ENCODE measurements around the gene MS4A8. TPM values are rescaled to one million over a fixed set of nuclear protein-coding genes. Genes with fewer than 3 reads are reported as not detected.
"Not testable (repeated sequence)": the region's sequence is repeated elsewhere in the genome, so short reads cannot be mapped to it uniquely, and the experiment has no call there.

The MS4A8 gene
- total RNA-seq, 2 donors from 2014 or later: not detected

- H3K27ac Mint-ChIP-seq: no peak overlapping the region
- ATAC-seq (no peak), DNase-seq (ENCODE audit: low spot score) (no peak)
- no peaks in the 10 kb centered on the region for H3K4me1 Mint-ChIP-seq (ENCODE audit: low read depth in 2 of 2)
- H3K9me3 Mint-ChIP-seq: no peaks in the 10 kb centered on the region
- H3K4me3 Mint-ChIP-seq: no peak overlapping the region
- peaks cover 13 to 45% of the 10 kb centered on the region in 2 donors for H3K27me3 Mint-ChIP-seq
- no peaks in the 10 kb centered on the region for H3K36me3 Mint-ChIP-seq
Observed at GRCh38 chr11:60741421-60741820, 42.0 kb downstream of the MS4A8 start.

DNA sequence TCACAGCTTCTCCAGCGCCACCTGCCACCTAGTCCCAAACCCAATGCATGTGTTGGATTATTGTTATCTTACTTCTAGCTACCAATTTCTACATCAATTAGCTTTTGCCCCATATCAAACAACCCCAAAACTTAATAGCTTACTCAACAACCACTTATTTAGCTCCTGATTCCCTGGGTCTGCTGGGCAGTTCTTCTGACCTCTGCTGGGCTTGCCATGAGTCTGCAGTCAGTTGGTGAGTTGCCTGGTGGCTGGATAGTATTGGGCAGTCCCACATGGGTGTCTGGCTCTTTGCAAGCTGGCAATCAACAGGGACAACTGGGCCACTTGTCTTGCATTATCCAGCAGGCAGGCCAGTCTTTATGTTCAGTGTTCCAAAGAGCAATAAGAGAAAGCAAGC, 43.6 kb downstream of the MS4A8 start:
- Mint-ChIP-seq H3K27me3 (peaks cover 8 to 35% of the 10 kb centered on the region in 2 donors), H3K4me1 (ENCODE audit: low read depth in 2 of 2) (no peaks in the 10 kb centered on the region), H3K4me3 (no peak overlapping the region), H3K9me3 (peaks cover 4% of the 10 kb centered on the region), H3K36me3 (no peaks in the 10 kb centered on the region), H3K27ac (no peak overlapping the region)
- DNase-seq (ENCODE audit: low spot score) (no peak), ATAC-seq (no peak)

GRCh38 chr11:60744114-60744513, 44.7 kb downstream of the MS4A8 start:
- H3K4me1 Mint-ChIP-seq (ENCODE audit: low read depth in 2 of 2): no peaks in the 10 kb centered on the region
- ATAC-seq (no peak), DNase-seq (ENCODE audit: low spot score) (no peak)
- no peak overlapping the region for H3K27ac Mint-ChIP-seq
- no peak overlapping the region for H3K4me3 Mint-ChIP-seq
- H3K36me3 Mint-ChIP-seq: no peaks in the 10 kb centered on the region
- peaks cover 4% of the 10 kb centered on the region for H3K9me3 Mint-ChIP-seq
- H3K27me3 Mint-ChIP-seq: peaks cover 3 to 25% of the 10 kb centered on the region in 2 donors

DNA sequence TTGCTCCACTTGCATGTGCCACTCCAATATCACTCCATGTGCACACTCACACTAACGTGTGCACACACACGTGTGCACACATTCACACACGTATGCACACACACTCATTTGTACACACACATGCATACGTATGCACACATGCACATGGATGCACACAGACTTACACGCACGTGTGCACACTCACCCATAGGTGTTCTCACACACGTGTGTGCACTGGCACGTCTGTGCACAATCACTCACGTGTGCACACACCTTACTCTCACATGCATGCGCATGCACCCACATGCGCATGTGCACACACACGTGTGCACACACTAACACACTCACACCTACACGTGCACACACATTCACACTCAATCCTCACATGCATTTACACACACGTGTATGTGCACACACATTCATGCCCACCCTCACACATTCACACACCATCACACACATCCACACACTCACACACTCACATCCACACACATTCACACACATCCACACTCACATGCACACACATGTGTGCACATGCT, 48.0 kb downstream of the MS4A8 start:
- no peak overlapping the region for H3K4me3 Mint-ChIP-seq
- peaks cover 4% of the 10 kb centered on the region for H3K9me3 Mint-ChIP-seq
- no peak overlapping the region for H3K27ac Mint-ChIP-seq
- no peak for ATAC-seq
- no peaks in the 10 kb centered on the region for H3K4me1 Mint-ChIP-seq (ENCODE audit: low read depth in 2 of 2)
- no peaks in the 10 kb centered on the region for H3K36me3 Mint-ChIP-seq
- no peak for DNase-seq (ENCODE audit: low spot score)
- H3K27me3 Mint-ChIP-seq: peaks cover 2 to 31% of the 10 kb centered on the region in 2 donors

DNA sequence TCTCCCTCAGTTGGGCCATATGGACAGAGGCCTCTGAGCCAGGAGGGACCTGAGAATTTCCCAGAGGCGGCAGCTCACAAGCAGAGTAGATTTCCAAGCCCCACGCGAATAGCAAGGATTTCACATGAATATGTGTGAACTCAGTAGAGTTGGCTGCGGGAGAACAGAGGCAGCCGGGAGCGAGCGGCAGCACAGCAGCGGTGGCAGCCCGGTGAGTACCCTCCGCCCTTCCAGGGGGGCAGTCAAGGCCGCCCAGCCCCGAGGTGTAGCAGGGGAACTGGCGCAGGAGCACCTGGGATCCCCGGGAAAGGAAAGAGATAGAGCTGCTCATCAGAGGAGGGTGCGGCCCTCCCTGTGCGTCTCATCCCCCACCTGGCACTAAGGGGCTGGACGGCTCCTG, 48.8 kb downstream of the MS4A8 start:
- H3K4me1 Mint-ChIP-seq (ENCODE audit: low read depth in 2 of 2): no peaks in the 10 kb centered on the region

DNA sequence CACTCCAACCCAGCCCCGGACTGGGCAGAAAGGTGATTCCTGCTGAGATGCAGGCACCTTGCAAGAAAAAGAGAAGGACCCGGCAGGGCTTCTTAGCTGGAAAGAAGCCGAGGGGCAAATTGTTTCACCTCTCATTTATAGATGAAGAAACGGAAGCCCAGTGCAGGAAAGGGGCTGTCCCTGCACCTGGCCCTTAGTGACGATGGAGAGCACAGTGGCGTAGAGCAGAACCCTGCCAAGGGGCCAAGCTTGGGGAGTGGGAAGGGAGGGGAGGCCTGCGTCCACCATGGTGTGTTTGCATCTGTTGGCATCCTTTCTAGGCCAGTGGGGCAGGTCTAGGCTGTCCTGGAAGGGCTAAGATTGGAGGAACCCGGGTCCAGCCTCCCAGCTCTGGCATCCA, 49.4 kb downstream of the MS4A8 start:
- no peak for ATAC-seq
- no peaks in the 10 kb centered on the region for H3K36me3 Mint-ChIP-seq
- H3K4me3 Mint-ChIP-seq: no peak overlapping the region
- H3K27me3 Mint-ChIP-seq: peaks cover 5 to 31% of the 10 kb centered on the region in 2 donors
- no peaks in the 10 kb centered on the region for H3K4me1 Mint-ChIP-seq (ENCODE audit: low read depth in 2 of 2)
- DNase-seq (ENCODE audit: low spot score): no peak
- H3K9me3 Mint-ChIP-seq: peaks cover 4% of the 10 kb centered on the region
- no peak overlapping the region for H3K27ac Mint-ChIP-seq

More for the DNA sequence above, 48.8 kb downstream of the MS4A8 start:
- DNase-seq (ENCODE audit: low spot score) (no peak), ATAC-seq (no peak)
- Mint-ChIP-seq H3K4me3 (no peak overlapping the region), H3K27me3 (peaks cover 5 to 31% of the 10 kb centered on the region in 2 donors), H3K27ac (no peak overlapping the region), H3K9me3 (peaks cover 4% of the 10 kb centered on the region), H3K36me3 (no peaks in the 10 kb centered on the region)

DNA sequence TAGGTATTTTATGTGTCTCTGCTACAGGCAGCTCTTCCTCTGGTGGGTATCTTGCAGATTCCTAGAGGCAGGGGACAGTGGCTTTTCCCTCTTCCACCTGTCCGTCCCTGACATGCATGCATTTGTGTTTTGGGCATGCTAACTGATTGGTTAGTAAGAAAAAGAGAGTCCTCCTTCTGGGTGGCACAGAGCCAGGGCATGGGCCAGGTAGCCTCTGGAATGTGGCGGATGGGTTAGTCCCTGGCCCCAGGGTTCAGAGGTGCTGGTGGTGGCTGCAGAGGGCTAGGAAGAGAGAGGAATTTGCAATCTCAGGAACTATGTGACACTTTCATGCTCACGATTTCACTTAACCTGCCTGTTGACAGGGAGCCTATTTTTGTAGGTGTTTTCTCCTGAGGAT, 51.5 kb downstream of the MS4A8 start:
- H3K4me3 Mint-ChIP-seq: no peak overlapping the region
- H3K36me3 Mint-ChIP-seq: no peaks in the 10 kb centered on the region
- H3K4me1 Mint-ChIP-seq (ENCODE audit: low read depth in 2 of 2): no peaks in the 10 kb centered on the region
- no peak for ATAC-seq
- peaks cover 7 to 14% of the 10 kb centered on the region in 2 donors for H3K27me3 Mint-ChIP-seq
- peaks cover 4% of the 10 kb centered on the region for H3K9me3 Mint-ChIP-seq
- DNase-seq (ENCODE audit: low spot score): no peak
- H3K27ac Mint-ChIP-seq: no peak overlapping the region

GRCh38 chr11:60753309-60753708, 53.9 kb downstream of the MS4A8 start:
- H3K4me1 Mint-ChIP-seq (ENCODE audit: low read depth in 2 of 2): no peaks in the 10 kb centered on the region
- H3K4me3 Mint-ChIP-seq: no peak overlapping the region
- H3K27me3 Mint-ChIP-seq: peaks cover 9 to 14% of the 10 kb centered on the region in 2 donors

DNA sequence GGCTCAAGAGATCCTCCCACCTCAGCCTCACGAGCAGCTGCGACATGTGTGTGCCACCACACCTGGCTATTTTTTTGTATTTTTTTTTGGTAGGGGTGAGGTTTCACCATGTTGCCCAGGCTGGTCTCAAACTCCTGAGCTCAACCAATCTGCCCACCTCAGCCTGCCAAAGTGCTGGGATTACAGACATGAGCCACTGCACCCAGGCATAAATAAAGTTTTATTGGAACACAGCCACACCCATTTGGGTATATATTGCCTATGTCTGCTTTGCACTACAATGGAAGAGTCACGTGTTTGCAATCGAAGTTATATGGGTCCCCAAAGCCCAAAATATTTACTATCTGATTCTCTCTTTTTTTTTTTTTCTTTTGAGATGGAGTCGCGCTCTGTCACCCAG, 55.5 kb downstream of the MS4A8 start:
- Mint-ChIP-seq H3K4me3 (no peak overlapping the region), H3K4me1 (ENCODE audit: low read depth in 2 of 2) (no peaks in the 10 kb centered on the region), H3K27me3 (peaks cover 13 to 26% of the 10 kb centered on the region in 2 donors), H3K27ac (no peak overlapping the region), H3K9me3 (no peaks in the 10 kb centered on the region), H3K36me3 (no peaks in the 10 kb centered on the region)
- DNase-seq (ENCODE audit: low spot score) (no peak), ATAC-seq (no peak)

More at GRCh38 chr11:60753309-60753708, 53.9 kb downstream of the MS4A8 start:
- H3K9me3 Mint-ChIP-seq: no peaks in the 10 kb centered on the region
- H3K36me3 Mint-ChIP-seq: no peaks in the 10 kb centered on the region
- no peak overlapping the region for H3K27ac Mint-ChIP-seq
- no peak for ATAC-seq
- no peak for DNase-seq (ENCODE audit: low spot score)

- Mint-ChIP-seq H3K27ac (no peak within 1 kb of the TSS), H3K4me3 (no peak within 1 kb of the TSS), H3K27me3 (peaks cover 22 to 31% of the 10 kb centered on the region in 2 donors), H3K4me1 (ENCODE audit: low read depth in 2 of 2) (no peaks in the 10 kb centered on the region), H3K36me3 (no peaks in the 10 kb centered on the region), H3K9me3 (no peaks in the 10 kb centered on the region)
- no peak for ATAC-seq
- no peak for DNase-seq (ENCODE audit: low spot score)
Observed at GRCh38 chr11:60756307-60757032, 57.1 kb downstream of the MS4A8 start, which contains the start of gene MS4A15. MS4A15 (plus strand) TSS chr11:60756867; CDS start chr11:60763734, 6,867 bp downstream.

GRCh38 chr11:60757231-60757800, 57.9 kb downstream of the MS4A8 start:
- Mint-ChIP-seq H3K4me3 (no peak overlapping the region), H3K27me3 (peaks cover 22 to 32% of the 10 kb centered on the region in 2 donors), H3K36me3 (no peaks in the 10 kb centered on the region), H3K4me1 (ENCODE audit: low read depth in 2 of 2) (no peaks in the 10 kb centered on the region), H3K9me3 (no peaks in the 10 kb centered on the region), H3K27ac (no peak overlapping the region)
- ATAC-seq: no peak
- no peak for DNase-seq (ENCODE audit: low spot score)

DNA sequence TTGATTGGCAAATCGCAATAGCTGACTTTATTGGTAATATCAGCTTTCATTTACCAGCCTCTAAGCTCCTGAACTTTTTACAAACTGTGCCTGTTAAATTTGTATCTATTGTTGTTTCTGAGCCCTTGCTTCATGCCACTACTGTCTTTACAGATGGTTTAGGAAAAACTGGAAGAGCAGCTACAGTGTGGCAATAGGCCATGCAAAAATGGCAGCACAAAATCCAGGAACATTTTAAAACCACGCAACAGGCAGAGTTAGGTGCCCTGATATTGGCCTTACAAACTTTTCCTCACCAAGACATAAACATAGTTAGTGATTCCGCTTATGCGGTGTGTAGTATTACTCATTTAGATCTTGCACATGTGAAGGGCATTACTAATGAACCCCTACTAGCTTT, 59.3 kb downstream of the MS4A8 start:
- ATAC-seq; H3K27ac Mint-ChIP-seq; DNase-seq (ENCODE audit: low spot score); H3K36me3 Mint-ChIP-seq; H3K9me3 Mint-ChIP-seq; H3K4me3 Mint-ChIP-seq; H3K4me1 Mint-ChIP-seq (ENCODE audit: low read depth in 2 of 2): not testable (repeated sequence)
- H3K27me3 Mint-ChIP-seq: peaks cover 19 to 33% of the 10 kb centered on the region in 2 donors

- H3K36me3 Mint-ChIP-seq; ATAC-seq; H3K9me3 Mint-ChIP-seq; H3K4me1 Mint-ChIP-seq (ENCODE audit: low read depth in 2 of 2); DNase-seq (ENCODE audit: low spot score); H3K27ac Mint-ChIP-seq; H3K4me3 Mint-ChIP-seq: not testable (repeated sequence)
- H3K27me3 Mint-ChIP-seq: peaks cover 19 to 42% of the 10 kb centered on the region in 2 donors
Observed at GRCh38 chr11:60759438-60760225, 60.2 kb downstream of the MS4A8 start.
